ENCODE measurements around the gene ZDHHC1.

DNA sequence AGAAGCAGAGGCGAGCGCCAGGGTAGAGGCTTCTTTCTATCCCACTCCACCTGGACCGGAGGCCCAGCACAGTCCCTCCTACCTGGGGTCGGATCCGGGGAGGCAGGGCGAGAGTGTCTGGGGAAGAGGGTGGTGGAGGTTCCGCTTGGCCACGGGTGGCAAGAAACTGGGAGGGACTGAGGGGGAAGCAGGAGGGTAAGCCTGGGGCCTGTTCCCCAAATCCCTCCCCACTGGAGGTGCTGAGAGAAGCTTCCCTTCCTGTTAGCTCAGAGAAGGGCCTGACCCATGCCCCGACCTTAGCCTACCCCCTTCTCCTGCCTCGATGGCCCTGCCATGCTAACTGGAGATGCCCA lies 21.2 kb downstream of the ZDHHC1 start:
- TF ChIP-seq, protein P1, sequence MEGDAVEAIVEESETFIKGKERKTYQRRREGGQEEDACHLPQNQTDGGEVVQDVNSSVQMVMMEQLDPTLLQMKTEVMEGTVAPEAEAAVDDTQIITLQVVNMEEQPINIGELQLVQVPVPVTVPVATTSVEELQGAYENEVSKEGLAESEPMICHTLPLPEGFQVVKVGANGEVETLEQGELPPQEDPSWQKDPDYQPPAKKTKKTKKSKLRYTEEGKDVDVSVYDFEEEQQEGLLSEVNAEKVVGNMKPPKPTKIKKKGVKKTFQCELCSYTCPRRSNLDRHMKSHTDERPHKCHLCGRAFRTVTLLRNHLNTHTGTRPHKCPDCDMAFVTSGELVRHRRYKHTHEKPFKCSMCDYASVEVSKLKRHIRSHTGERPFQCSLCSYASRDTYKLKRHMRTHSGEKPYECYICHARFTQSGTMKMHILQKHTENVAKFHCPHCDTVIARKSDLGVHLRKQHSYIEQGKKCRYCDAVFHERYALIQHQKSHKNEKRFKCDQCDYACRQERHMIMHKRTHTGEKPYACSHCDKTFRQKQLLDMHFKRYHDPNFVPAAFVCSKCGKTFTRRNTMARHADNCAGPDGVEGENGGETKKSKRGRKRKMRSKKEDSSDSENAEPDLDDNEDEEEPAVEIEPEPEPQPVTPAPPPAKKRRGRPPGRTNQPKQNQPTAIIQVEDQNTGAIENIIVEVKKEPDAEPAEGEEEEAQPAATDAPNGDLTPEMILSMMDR (IDR thresholded peaks at IDR 0.05) = no peak
- TF ChIP-seq POLR2A (IDR thresholded peaks at IDR 0.05) (no peak), POLR2AphosphoS5 (IDR thresholded peaks at IDR 0.05) (no peak)

All from prostate gland (tissue), 2 donors.